HepG2 (cell line): ENCODE results near the gene SNRPD3. TPM values are rescaled to one million over a fixed set of nuclear protein-coding genes. Genes with fewer than 3 reads are reported as not detected.

Source experiments
- CBX2 ChIP-seq, 2 experiments: fragments of 200-600 bp in 1 of 2; sonication (generic); formaldehyde crosslinking in 1 of 2; IDR thresholded peaks; 2 replicates each; pipeline versions ENCODE4 v1.7.0 to v1.8.1; 2018 to 2022; ENCODE audit warnings: low read depth in 2 of 2, low read length in 1 of 2, mild to moderate bottlenecking in 1 of 2, missing genetic modification reagents in 1 of 2
- DNMT3B ChIP-seq: conservative IDR thresholded peaks from 2 replicates; pipeline ENCODE4 v1.6.1; 2016; ENCODE audit warnings: missing biosample characterization, control low read depth
- GATAD2A ChIP-seq: IDR thresholded peaks from 2 replicates; pipeline ENCODE4 v1.6.1; 2016
- HHEX ChIP-seq: IDR thresholded peaks from 2 replicates; pipeline ENCODE4 v1.6.1; 2016; ENCODE audit warnings: control low read depth
- HNF1A ChIP-seq, 2 experiments: sonication (generic) in 1 of 2; formaldehyde crosslinking in 1 of 2; IDR thresholded peaks; 2 replicates each; pipeline versions ENCODE4 v1.4.0 to v1.6.1; 2016 to 2020; ENCODE audit warnings: borderline replicate concordance in 1 of 2, low read depth in 1 of 2, mild to moderate bottlenecking in 1 of 2, missing genetic modification reagents in 1 of 2
- ISX ChIP-seq: sonication (generic); formaldehyde crosslinking; conservative IDR thresholded peaks from 2 replicates; pipeline ENCODE4 v1.5.0; 2020; ENCODE audit warnings: missing genetic modification reagents
- KLF11 ChIP-seq: IDR thresholded peaks from 2 replicates; pipeline ENCODE4 v1.6.1; 2016; ENCODE audit warnings: missing compliant biosample characterization
- MAFF ChIP-seq: IDR thresholded peaks from 2 replicates; pipeline ENCODE4 v1.6.1; 2011; ENCODE audit warnings: low read depth, low read length, improper control_type of control experiment
- ZGPAT ChIP-seq: IDR thresholded peaks from 2 replicates; pipeline ENCODE4 v1.6.1; 2016; ENCODE audit warnings: mild to moderate bottlenecking
- ZHX1 ChIP-seq: sonication (generic); formaldehyde crosslinking; IDR thresholded peaks from 2 replicates; pipeline ENCODE4 v1.8.1; 2022; ENCODE audit warnings: low read depth, mild to moderate bottlenecking, missing genetic modification reagents
- ZNF557 ChIP-seq: sonication (generic); formaldehyde crosslinking; IDR thresholded peaks from 2 replicates; pipeline ENCODE4 v1.4.0; 2020; ENCODE audit warnings: missing genetic modification reagents
- polyA plus RNA-seq, 8 experiments: library from polyadenylated mRNA; depleted of rRNA in 3 of 8; stranded (reverse) in 7 of 8; unstranded in 1 of 8; fragments of >200 nt; fragmentation: Illumina TruSeq in 4 of 8; extraction: Trizol in 4 of 8; gene quantifications; 2 replicates each; pipeline versions ENCODE4 v1.2.1 to v1.2.3, GENCODE V29; 2011 to 2016; ENCODE audit warnings: low read depth in 4 of 8, missing spikeins in 1 of 8, mixed read lengths in 1 of 8; ENCODE audit not compliant: insufficient read depth in 1 of 8
- total RNA-seq, 5 experiments: library from RNA; depleted of rRNA; stranded (reverse); fragments of >200 nt; fragmentation: Illumina TruSeq; extraction: Trizol; gene quantifications; 2 replicates each; pipeline ENCODE4 v1.2.3, GENCODE V29; 2016; ENCODE audit warnings: low read depth in 1 of 5
- TF ChIP-seq, protein P1 (sequence below): sonication (generic); formaldehyde crosslinking; IDR thresholded peaks from 2 replicates; pipeline ENCODE4 v1.4.0; 2020; ENCODE audit warnings: mild to moderate bottlenecking, low read depth, missing genetic modification reagents
- TF ChIP-seq, protein P2 (sequence below): sonication (generic); formaldehyde crosslinking; IDR thresholded peaks from 2 replicates; pipeline ENCODE4 v1.5.0; 2020; ENCODE audit warnings: missing genetic modification reagents
- TF ChIP-seq, protein P3 (sequence below): sonication (generic); formaldehyde crosslinking; IDR thresholded peaks from 2 replicates; pipeline ENCODE4 v1.5.1; 2020; ENCODE audit warnings: missing genetic modification reagents, mild to moderate bottlenecking, borderline replicate concordance

The SNRPD3 gene
- total and polyA plus RNA-seq, 2 of the 13 experiments (the other 11 are each of a cell fraction or from before 2014, with no cell fraction given) = 110 to 209 TPM

DNA sequence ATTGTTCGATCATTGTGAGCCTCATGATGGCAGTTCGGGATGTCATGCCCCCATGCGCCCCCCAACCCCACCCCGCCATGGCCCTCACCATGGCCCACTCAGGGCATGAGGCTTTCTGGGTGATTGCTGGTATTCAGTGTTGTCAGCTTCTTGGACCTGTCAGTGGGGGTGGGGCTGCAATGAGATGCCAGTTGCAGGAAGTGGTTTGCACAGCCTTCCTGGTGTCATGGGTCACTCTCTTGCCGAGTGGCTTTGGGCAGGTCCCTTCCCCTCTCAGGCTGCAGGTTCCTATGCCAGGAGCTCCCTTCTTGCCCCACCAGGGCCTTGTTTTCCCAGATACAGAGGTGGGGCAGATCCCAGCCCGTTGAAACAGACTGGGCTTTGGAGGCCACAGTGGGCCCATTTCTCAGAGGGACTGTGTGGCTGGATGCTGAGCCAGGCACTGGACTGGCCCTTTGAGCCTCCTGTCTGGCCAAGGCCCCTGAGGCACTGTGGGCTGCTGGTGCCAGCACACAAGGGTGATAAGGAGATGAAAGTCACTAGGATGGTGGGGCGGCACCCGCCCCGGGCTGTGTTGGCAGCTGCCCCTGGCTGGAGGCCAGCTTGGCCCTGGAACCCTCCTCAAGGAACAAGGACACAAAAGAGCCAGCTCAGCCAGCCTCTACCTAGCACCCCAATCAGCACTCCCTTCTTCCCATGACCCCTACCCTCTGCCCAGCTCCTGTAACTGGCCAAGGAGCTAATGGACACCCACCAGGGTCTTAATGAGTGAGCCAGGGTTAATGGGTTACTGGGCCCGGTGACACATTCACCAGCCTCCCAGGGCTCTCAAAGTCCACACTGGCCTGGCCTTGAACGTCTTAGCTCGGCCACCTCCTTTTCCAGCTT lies 45.7 kb downstream of the SNRPD3 start (continued):
- peak; percentile 51; the same call in 1 of the 2 replicates for TF ChIP-seq ZGPAT (CRISPR knock-in tag)
- TF ChIP-seq CBX2 (IDR thresholded peaks at IDR 0.05; ENCODE audit: low read depth, low read length) = no peak
- TF ChIP-seq CBX2 (CRISPR knock-in tag; IDR thresholded peaks at IDR 0.05; ENCODE audit: low read depth) = no peak
- no peak for TF ChIP-seq HHEX (CRISPR knock-in tag)
- TF ChIP-seq, protein P1, sequence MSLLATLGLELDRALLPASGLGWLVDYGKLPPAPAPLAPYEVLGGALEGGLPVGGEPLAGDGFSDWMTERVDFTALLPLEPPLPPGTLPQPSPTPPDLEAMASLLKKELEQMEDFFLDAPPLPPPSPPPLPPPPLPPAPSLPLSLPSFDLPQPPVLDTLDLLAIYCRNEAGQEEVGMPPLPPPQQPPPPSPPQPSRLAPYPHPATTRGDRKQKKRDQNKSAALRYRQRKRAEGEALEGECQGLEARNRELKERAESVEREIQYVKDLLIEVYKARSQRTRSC (CRISPR knock-in tag) = no peak
- no peak for TF ChIP-seq KLF11
- no peak for TF ChIP-seq MAFF
- TF ChIP-seq ZHX1 (CRISPR knock-in tag) = no peak
- TF ChIP-seq GATAD2A (CRISPR knock-in tag) = peak; percentile 65
- TF ChIP-seq ZNF557 (CRISPR knock-in tag) = no peak
- TF ChIP-seq, protein P2, sequence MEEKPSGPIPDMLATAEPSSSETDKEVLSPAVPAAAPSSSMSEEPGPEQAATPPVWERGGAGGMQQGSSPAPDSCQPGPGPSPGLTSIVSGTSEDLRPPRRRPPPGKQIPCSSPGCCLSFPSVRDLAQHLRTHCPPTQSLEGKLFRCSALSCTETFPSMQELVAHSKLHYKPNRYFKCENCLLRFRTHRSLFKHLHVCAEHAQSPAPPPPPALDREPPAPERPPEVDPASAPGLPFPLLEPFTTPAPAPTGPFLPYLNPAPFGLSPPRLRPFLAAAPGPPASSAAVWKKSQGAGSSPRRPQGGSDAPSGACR = no peak
- peak; percentile 87 for TF ChIP-seq HNF1A (IDR thresholded peaks at IDR 0.05; ENCODE audit: low read depth)
- peak; percentile 95 for TF ChIP-seq HNF1A (CRISPR knock-in tag; IDR thresholded peaks at IDR 0.05; ENCODE audit: borderline replicate concordance)
- TF ChIP-seq DNMT3B (CRISPR knock-in tag) = no peak
- TF ChIP-seq, protein P3, sequence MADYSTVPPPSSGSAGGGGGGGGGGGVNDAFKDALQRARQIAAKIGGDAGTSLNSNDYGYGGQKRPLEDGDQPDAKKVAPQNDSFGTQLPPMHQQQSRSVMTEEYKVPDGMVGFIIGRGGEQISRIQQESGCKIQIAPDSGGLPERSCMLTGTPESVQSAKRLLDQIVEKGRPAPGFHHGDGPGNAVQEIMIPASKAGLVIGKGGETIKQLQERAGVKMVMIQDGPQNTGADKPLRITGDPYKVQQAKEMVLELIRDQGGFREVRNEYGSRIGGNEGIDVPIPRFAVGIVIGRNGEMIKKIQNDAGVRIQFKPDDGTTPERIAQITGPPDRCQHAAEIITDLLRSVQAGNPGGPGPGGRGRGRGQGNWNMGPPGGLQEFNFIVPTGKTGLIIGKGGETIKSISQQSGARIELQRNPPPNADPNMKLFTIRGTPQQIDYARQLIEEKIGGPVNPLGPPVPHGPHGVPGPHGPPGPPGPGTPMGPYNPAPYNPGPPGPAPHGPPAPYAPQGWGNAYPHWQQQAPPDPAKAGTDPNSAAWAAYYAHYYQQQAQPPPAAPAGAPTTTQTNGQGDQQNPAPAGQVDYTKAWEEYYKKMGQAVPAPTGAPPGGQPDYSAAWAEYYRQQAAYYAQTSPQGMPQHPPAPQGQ (CRISPR knock-in tag) = no peak
- no peak for TF ChIP-seq ISX (CRISPR knock-in tag)
